HepG2 (cell line): ENCODE results near the gene SUV39H2. TPM values are rescaled to one million over a fixed set of nuclear protein-coding genes. Genes with fewer than 3 reads are reported as not detected.
A peak's percentile ranks its signal among the peaks of the same experiment; 100 is the strongest.

Experiments used
- ASH2L ChIP-seq: fragments of 300-600, 200-600 bp; sonication (generic); IDR thresholded peaks from 2 replicates; pipeline ENCODE4 v1.7.0; 2017; ENCODE audit warnings: low read depth, mild to moderate bottlenecking, moderate library complexity, mixed read lengths, low read length; ENCODE audit not compliant: insufficient read length
- JDP2 ChIP-seq: sonication (generic); formaldehyde crosslinking; IDR thresholded peaks from 2 replicates; pipeline ENCODE4 v1.8.1; 2022; ENCODE audit warnings: missing genetic modification reagents, borderline replicate concordance
- KDM3A ChIP-seq: IDR thresholded peaks from 2 replicates; pipeline ENCODE4 v1.6.1; 2018; ENCODE audit warnings: low read depth, missing compliant biosample characterization
- MED13 ChIP-seq: sonication (generic); formaldehyde crosslinking; IDR thresholded peaks from 2 replicates; pipeline ENCODE4 v1.5.0; 2020; ENCODE audit warnings: missing genetic modification reagents
- ZKSCAN1 ChIP-seq: fragments of 150-350 bp; IDR thresholded peaks from 2 replicates; pipeline ENCODE4 v1.6.1; 2014; ENCODE audit warnings: low read length
- ZNF142 ChIP-seq: sonication (generic); formaldehyde crosslinking; IDR thresholded peaks from 2 replicates; pipeline ENCODE4 v1.4.0; 2020; ENCODE audit warnings: missing genetic modification reagents
- ZNF207 ChIP-seq: fragments of 450-650 bp; IDR thresholded peaks from 2 replicates; pipeline ENCODE4 v1.6.1; 2016; ENCODE audit warnings: antibody characterized with exemption, borderline replicate concordance
- ZNF513 ChIP-seq: sonication (generic); formaldehyde crosslinking; conservative IDR thresholded peaks from 2 replicates; pipeline ENCODE4 v1.5.0; 2020; ENCODE audit warnings: missing genetic modification reagents
- polyA plus RNA-seq, 8 experiments: library from polyadenylated mRNA; depleted of rRNA in 3 of 8; stranded (reverse) in 7 of 8; unstranded in 1 of 8; fragments of >200 nt; fragmentation: Illumina TruSeq in 4 of 8; extraction: Trizol in 4 of 8; gene quantifications; 2 replicates each; pipeline versions ENCODE4 v1.2.1 to v1.2.3, GENCODE V29; 2011 to 2016; ENCODE audit warnings: low read depth in 4 of 8, missing spikeins in 1 of 8, mixed read lengths in 1 of 8; ENCODE audit not compliant: insufficient read depth in 1 of 8
- total RNA-seq, 5 experiments: library from RNA; depleted of rRNA; stranded (reverse); fragments of >200 nt; fragmentation: Illumina TruSeq; extraction: Trizol; gene quantifications; 2 replicates each; pipeline ENCODE4 v1.2.3, GENCODE V29; 2016; ENCODE audit warnings: low read depth in 1 of 5
- TF ChIP-seq, protein P1 (sequence below): sonication (generic); formaldehyde crosslinking; IDR thresholded peaks from 2 replicates; pipeline ENCODE4 v1.4.0; 2020; ENCODE audit warnings: missing genetic modification reagents
- TF ChIP-seq, protein P2 (sequence below): sonication (generic); formaldehyde crosslinking; IDR thresholded peaks from 2 replicates; pipeline ENCODE4 v1.4.0; 2020; ENCODE audit warnings: mild to moderate bottlenecking, missing genetic modification reagents
- TF ChIP-seq, protein P3 (sequence below): sonication (generic); formaldehyde crosslinking; IDR thresholded peaks from 2 replicates; pipeline ENCODE4 v1.5.0; 2020; ENCODE audit warnings: missing genetic modification reagents

Gene SUV39H2
- total and polyA plus RNA-seq, 2 of the 13 experiments (the other 11 are each of a cell fraction or from before 2014, with no cell fraction given) = 9.0 to 44.3 TPM

DNA sequence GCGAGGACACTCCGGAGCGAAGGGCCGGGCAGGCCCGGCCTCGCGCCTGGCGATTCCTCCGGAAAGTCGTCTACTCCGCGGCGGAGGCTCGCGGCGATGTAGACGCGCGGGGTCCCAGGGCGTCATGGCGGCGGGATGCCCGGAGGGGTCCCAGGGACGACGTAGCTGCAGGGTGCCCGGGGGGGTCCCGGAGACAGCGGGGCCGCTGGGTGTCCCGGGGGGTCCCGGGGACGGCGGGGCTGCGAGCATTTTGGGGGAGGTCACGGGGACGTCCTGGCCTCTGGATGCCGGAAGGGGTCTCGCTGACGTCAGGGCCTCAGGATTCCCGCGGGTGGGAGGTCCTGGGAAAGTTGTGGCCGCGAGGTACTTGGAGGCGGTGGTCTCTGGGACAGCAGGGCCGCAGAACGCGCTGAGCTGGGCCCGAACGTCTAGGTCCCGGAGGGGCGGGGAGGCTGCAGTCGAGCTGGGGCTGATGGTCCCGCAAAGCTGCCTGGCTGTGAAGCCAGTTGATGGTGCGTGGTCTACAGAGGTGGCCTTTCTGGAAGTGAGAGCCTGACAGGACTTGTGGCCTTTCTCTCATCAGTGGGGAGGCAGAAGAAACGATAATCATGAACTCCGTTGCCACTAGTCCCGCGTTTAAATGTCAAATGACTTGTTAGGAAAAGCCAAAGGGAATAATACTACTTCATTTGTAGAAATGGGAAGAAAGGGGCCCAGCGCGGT, 39.9 kb upstream of the SUV39H2 start (continued):
- TF ChIP-seq, protein P1, sequence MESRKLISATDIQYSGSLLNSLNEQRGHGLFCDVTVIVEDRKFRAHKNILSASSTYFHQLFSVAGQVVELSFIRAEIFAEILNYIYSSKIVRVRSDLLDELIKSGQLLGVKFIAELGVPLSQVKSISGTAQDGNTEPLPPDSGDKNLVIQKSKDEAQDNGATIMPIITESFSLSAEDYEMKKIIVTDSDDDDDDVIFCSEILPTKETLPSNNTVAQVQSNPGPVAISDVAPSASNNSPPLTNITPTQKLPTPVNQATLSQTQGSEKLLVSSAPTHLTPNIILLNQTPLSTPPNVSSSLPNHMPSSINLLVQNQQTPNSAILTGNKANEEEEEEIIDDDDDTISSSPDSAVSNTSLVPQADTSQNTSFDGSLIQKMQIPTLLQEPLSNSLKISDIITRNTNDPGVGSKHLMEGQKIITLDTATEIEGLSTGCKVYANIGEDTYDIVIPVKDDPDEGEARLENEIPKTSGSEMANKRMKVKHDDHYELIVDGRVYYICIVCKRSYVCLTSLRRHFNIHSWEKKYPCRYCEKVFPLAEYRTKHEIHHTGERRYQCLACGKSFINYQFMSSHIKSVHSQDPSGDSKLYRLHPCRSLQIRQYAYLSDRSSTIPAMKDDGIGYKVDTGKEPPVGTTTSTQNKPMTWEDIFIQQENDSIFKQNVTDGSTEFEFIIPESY (CRISPR knock-in tag) = no peak
- peak; percentile 11 for TF ChIP-seq ZNF142
- TF ChIP-seq MED13 (CRISPR knock-in tag) = no peak
- no peak for TF ChIP-seq JDP2
- TF ChIP-seq ZNF513 (CRISPR knock-in tag) = no peak
- TF ChIP-seq ASH2L = peak; percentile 4
- TF ChIP-seq, protein P2, sequence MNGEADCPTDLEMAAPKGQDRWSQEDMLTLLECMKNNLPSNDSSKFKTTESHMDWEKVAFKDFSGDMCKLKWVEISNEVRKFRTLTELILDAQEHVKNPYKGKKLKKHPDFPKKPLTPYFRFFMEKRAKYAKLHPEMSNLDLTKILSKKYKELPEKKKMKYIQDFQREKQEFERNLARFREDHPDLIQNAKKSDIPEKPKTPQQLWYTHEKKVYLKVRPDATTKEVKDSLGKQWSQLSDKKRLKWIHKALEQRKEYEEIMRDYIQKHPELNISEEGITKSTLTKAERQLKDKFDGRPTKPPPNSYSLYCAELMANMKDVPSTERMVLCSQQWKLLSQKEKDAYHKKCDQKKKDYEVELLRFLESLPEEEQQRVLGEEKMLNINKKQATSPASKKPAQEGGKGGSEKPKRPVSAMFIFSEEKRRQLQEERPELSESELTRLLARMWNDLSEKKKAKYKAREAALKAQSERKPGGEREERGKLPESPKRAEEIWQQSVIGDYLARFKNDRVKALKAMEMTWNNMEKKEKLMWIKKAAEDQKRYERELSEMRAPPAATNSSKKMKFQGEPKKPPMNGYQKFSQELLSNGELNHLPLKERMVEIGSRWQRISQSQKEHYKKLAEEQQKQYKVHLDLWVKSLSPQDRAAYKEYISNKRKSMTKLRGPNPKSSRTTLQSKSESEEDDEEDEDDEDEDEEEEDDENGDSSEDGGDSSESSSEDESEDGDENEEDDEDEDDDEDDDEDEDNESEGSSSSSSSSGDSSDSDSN = 0 out of 2 replicates have a peak, but pooled peaks have one; percentile 1
- TF ChIP-seq KDM3A (CRISPR knock-in tag) = 0 out of 2 replicates have a peak, but pooled peaks have one; percentile 8
- TF ChIP-seq, protein P3, sequence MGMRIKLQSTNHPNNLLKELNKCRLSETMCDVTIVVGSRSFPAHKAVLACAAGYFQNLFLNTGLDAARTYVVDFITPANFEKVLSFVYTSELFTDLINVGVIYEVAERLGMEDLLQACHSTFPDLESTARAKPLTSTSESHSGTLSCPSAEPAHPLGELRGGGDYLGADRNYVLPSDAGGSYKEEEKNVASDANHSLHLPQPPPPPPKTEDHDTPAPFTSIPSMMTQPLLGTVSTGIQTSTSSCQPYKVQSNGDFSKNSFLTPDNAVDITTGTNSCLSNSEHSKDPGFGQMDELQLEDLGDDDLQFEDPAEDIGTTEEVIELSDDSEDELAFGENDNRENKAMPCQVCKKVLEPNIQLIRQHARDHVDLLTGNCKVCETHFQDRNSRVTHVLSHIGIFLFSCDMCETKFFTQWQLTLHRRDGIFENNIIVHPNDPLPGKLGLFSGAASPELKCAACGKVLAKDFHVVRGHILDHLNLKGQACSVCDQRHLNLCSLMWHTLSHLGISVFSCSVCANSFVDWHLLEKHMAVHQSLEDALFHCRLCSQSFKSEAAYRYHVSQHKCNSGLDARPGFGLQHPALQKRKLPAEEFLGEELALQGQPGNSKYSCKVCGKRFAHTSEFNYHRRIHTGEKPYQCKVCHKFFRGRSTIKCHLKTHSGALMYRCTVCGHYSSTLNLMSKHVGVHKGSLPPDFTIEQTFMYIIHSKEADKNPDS (CRISPR knock-in tag) = 0 out of 2 replicates have a peak, but pooled peaks have one; percentile 46
- no peak for TF ChIP-seq ZKSCAN1
- TF ChIP-seq ZNF207 = no peak
